Measurements from ENCODE around the gene PRMT3.
"Not testable (repeated sequence)": the region's sequence is repeated elsewhere in the genome, so short reads cannot be mapped to it uniquely, and the experiment has no call there.

Gene PRMT3

GRCh38 chr11:20363149-20363499 is 24.4 kb upstream of the PRMT3 start:
- Histone ChIP-seq H3K27ac (ENCODE audit: insufficient read depth, low read length, poor library complexity, severe bottlenecking) (peak overlapping the region; percentile 77), H3K4me3 (ENCODE audit: insufficient read depth, low read depth, low read length, poor library complexity, severe bottlenecking) (peak overlapping the region; percentile 71), H3K9me3 (ENCODE audit: control insufficient read depth, low read length) (no peaks in the 10 kb centered on the region), H3K27me3 (replicated peaks; ENCODE audit: control insufficient read depth, insufficient read depth, low read length, poor library complexity, severe bottlenecking) (no peaks in the 10 kb centered on the region), H3K4me1 (ENCODE audit: control insufficient read depth, insufficient read depth, low read length, poor library complexity, severe bottlenecking) (peaks cover 24% of the 10 kb centered on the region), H3K36me3 (ENCODE audit: control insufficient read depth, insufficient read depth, low read length) (no peaks in the 10 kb centered on the region)
- no peak for DNase-seq

DNA sequence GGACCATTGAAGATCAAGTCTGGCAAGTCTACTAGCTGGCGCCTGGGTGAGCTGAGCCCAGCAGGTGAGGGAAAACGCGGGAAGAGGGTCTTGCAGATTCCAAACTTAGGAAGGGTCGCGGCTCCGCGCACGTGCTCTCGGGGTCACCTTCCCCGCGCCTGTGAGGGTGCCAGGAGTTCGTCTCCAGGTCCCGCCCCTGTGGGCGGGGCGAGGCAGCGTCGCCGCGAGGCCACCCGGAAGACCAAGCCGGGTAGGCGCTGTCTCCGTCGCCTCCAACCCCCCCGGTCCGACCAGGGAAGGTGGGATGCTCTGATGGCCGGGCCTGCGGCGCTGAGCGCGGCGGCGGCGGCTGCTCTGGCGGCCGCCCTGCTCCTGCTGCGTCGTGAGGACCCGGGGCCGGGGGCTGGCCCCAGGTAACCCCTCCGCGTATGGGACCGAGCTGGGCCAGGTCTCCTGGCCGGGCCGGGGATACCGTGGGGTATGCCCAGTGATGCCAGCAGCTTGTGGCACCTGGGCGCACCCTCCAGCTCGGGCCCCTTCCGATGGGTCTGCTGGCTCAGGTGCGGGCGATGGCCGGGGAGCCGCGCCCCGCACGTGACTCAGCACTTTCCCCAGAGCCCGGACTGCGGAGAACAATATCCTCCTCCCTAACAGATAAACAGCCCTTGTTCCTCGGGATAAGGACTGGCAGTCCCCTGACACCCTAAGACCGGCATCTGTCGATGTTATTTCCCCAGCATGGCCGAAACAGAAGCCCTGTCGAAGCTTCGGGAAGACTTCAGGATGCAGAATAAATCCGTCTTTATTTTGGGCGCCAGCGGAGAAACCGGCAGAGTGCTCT is 23.8 kb upstream of the PRMT3 start, which contains the start of gene HTATIP2:
Gene HTATIP2, plus strand, starts transcription at position 215 of the 841 bp plus-strand sequence. Its CDS starts 524 bp downstream, at position 739.
- H3K4me1 ChIP-seq (ENCODE audit: control insufficient read depth, insufficient read depth, low read length, poor library complexity, severe bottlenecking): peaks cover 24% of the 10 kb centered on the region
- no peaks in the 10 kb centered on the region for H3K36me3 ChIP-seq (ENCODE audit: control insufficient read depth, insufficient read depth, low read length)
- H3K27ac ChIP-seq (ENCODE audit: insufficient read depth, low read length, poor library complexity, severe bottlenecking): peak within 1 kb of the TSS; percentile 77

DNA sequence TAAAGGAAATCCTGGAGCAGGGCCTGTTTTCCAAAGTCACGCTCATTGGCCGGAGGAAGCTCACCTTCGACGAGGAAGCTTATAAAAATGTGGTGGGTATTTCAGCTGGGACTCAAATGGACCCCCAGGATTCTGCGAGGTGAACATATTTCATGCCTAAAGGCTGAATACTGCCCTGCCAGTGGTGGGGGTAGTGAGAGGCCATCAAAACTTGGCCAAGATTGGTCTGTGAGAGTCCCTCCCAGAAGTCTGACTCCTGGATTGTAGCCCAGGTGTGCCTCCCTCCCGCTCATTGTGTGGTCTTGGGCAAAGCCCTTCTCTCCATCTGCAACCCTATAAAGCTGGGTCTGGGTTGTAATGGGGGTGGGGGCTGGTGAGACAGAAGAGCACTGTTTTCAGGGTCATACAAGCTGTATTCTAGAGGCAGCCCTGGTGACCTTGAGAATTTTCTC is 23.1 kb upstream of the PRMT3 start:
- no peaks in the 10 kb centered on the region for H3K9me3 ChIP-seq (ENCODE audit: control insufficient read depth, low read length)
- peak overlapping the region; percentile 77 for H3K27ac ChIP-seq (ENCODE audit: insufficient read depth, low read length, poor library complexity, severe bottlenecking)
- no peaks in the 10 kb centered on the region for H3K36me3 ChIP-seq (ENCODE audit: control insufficient read depth, insufficient read depth, low read length)
- peak overlapping the region; percentile 71 for H3K4me3 ChIP-seq (ENCODE audit: insufficient read depth, low read depth, low read length, poor library complexity, severe bottlenecking)
- no peaks in the 10 kb centered on the region for H3K27me3 ChIP-seq (replicated peaks; ENCODE audit: control insufficient read depth, insufficient read depth, low read length, poor library complexity, severe bottlenecking)
- DNase-seq: no peak
- H3K4me1 ChIP-seq (ENCODE audit: control insufficient read depth, insufficient read depth, low read length, poor library complexity, severe bottlenecking): peaks cover 24% of the 10 kb centered on the region

More for the DNA sequence above, 23.8 kb upstream of the PRMT3 start, which contains the start of gene HTATIP2:
- no peaks in the 10 kb centered on the region for H3K27me3 ChIP-seq (replicated peaks; ENCODE audit: control insufficient read depth, insufficient read depth, low read length, poor library complexity, severe bottlenecking)
- DNase-seq: peak; percentile 53 to 69 (median 59)
- no peaks in the 10 kb centered on the region for H3K9me3 ChIP-seq (ENCODE audit: control insufficient read depth, low read length)
- H3K4me3 ChIP-seq (ENCODE audit: insufficient read depth, low read depth, low read length, poor library complexity, severe bottlenecking): peak within 1 kb of the TSS; percentile 71

DNA sequence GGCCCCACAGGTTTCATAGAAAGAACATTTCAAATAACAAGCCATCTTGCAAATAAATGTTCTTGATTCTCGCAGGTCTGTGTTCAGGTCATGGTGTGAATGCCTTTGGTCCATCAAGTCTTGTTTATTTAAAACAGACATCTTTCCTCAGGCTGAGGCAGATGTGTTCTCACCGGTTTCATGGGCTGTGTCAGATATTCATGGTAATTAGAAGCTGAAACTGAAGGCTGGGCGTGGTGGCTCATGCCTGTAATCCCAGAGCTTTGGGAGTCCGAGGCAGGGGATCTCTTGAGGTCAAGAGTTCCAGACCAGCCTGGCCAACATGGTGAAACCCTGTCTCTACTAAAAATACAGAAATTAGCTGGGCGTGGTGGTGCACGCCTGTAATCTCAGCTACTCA is 22.1 kb upstream of the PRMT3 start:
- H3K27ac ChIP-seq (ENCODE audit: insufficient read depth, low read length, poor library complexity, severe bottlenecking); H3K27me3 ChIP-seq (replicated peaks; ENCODE audit: control insufficient read depth, insufficient read depth, low read length, poor library complexity, severe bottlenecking); H3K36me3 ChIP-seq (ENCODE audit: control insufficient read depth, insufficient read depth, low read length); H3K9me3 ChIP-seq (ENCODE audit: control insufficient read depth, low read length); H3K4me3 ChIP-seq (ENCODE audit: insufficient read depth, low read depth, low read length, poor library complexity, severe bottlenecking); DNase-seq: not testable (repeated sequence)
- H3K4me1 ChIP-seq (ENCODE audit: control insufficient read depth, insufficient read depth, low read length, poor library complexity, severe bottlenecking): peaks cover 24% of the 10 kb centered on the region

GRCh38 chr11:20367313-20367948 is 20.1 kb upstream of the PRMT3 start:
- H3K9me3 ChIP-seq (ENCODE audit: control insufficient read depth, low read length): no peaks in the 10 kb centered on the region
- H3K36me3 ChIP-seq (ENCODE audit: control insufficient read depth, insufficient read depth, low read length): no peaks in the 10 kb centered on the region
- H3K27ac ChIP-seq (ENCODE audit: insufficient read depth, low read length, poor library complexity, severe bottlenecking): no peak overlapping the region
- H3K4me3 ChIP-seq (ENCODE audit: insufficient read depth, low read depth, low read length, poor library complexity, severe bottlenecking): no peak overlapping the region
- no peaks in the 10 kb centered on the region for H3K27me3 ChIP-seq (replicated peaks; ENCODE audit: control insufficient read depth, insufficient read depth, low read length, poor library complexity, severe bottlenecking)
- H3K4me1 ChIP-seq (ENCODE audit: control insufficient read depth, insufficient read depth, low read length, poor library complexity, severe bottlenecking): peaks cover 22% of the 10 kb centered on the region
- DNase-seq: peak in 1 of 3 donors; percentile 16

DNA sequence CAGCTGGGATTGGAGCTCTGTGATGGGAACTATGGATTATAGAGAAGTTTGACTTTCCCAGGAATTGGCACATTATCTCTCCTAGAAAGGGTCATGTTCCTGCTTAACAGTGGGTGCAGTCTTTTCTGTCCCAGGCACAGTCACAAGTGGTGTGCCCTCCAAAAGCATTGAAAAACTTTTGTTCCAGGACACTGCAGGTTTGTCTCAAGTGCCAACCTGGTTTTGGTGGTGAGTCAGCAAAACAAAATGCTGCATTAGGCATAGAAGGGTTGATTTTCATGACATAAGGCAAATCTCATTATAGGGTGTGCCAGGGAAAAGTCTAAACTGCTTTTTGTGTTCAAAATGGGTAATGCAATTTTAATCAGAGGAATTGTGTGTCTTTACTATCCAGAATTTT is 19.1 kb upstream of the PRMT3 start:
- Histone ChIP-seq H3K36me3 (ENCODE audit: control insufficient read depth, insufficient read depth, low read length) (no peaks in the 10 kb centered on the region), H3K27ac (ENCODE audit: insufficient read depth, low read length, poor library complexity, severe bottlenecking) (no peak overlapping the region), H3K27me3 (replicated peaks; ENCODE audit: control insufficient read depth, insufficient read depth, low read length, poor library complexity, severe bottlenecking) (no peaks in the 10 kb centered on the region), H3K4me3 (ENCODE audit: insufficient read depth, low read depth, low read length, poor library complexity, severe bottlenecking) (no peak overlapping the region), H3K9me3 (ENCODE audit: control insufficient read depth, low read length) (no peaks in the 10 kb centered on the region), H3K4me1 (ENCODE audit: control insufficient read depth, insufficient read depth, low read length, poor library complexity, severe bottlenecking) (peaks cover 13% of the 10 kb centered on the region)
- DNase-seq: no peak

DNA sequence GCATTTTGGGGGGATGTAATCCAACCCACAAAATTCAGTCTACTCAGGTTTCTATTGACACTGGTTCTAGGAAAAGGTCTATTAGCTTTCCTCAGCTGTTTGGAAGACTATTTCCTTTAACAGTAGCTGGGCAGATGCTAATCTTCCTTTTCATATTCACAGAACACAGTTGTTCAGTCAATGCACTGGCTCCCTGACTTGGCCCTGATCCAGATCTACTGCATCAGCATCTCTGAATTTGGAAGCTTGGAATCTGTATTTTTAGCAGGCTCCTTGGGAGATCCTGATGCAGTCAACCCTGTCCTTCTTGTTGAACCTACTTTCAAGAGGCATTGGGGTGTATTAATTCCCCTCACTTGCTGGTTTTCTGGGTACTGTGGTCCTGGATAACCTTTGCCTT is 17.7 kb upstream of the PRMT3 start:
- Histone ChIP-seq H3K27ac (ENCODE audit: insufficient read depth, low read length, poor library complexity, severe bottlenecking) (no peak overlapping the region), H3K4me1 (ENCODE audit: control insufficient read depth, insufficient read depth, low read length, poor library complexity, severe bottlenecking) (peaks cover 4% of the 10 kb centered on the region), H3K9me3 (ENCODE audit: control insufficient read depth, low read length) (no peaks in the 10 kb centered on the region), H3K36me3 (ENCODE audit: control insufficient read depth, insufficient read depth, low read length) (no peaks in the 10 kb centered on the region), H3K27me3 (replicated peaks; ENCODE audit: control insufficient read depth, insufficient read depth, low read length, poor library complexity, severe bottlenecking) (no peaks in the 10 kb centered on the region), H3K4me3 (ENCODE audit: insufficient read depth, low read depth, low read length, poor library complexity, severe bottlenecking) (no peak overlapping the region)
- DNase-seq: no peak

DNA sequence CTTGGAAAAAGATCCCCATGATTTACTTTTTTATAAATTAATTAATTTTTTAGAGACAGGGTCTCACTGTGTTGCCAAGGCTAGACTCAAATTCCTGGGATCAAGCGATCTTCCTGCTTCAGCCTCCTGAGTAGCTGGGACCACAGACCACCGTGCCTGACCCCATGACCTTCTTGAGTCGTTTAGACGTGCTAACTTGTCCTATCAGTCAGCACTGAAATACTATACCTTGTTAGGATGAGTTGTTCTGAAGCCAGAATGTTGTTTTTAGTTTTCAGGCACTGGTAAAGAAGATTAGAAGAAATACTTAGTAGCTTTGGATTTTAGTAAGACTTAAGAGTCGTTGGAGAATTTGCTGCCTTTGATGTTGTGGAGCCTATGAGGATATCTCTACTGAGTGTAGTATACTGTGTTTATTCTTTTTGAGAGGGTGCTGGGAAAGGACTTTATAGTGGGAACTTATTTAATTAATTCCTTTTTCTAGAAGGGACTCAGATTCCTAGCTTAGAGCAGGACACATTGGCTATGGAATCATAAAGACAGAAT is 15.4 kb upstream of the PRMT3 start:
- H3K4me1 ChIP-seq (ENCODE audit: control insufficient read depth, insufficient read depth, low read length, poor library complexity, severe bottlenecking): no peaks in the 10 kb centered on the region
- no peak overlapping the region for H3K4me3 ChIP-seq (ENCODE audit: insufficient read depth, low read depth, low read length, poor library complexity, severe bottlenecking)
- H3K27ac ChIP-seq (ENCODE audit: insufficient read depth, low read length, poor library complexity, severe bottlenecking): no peak overlapping the region
- no peak for DNase-seq
- H3K9me3 ChIP-seq (ENCODE audit: control insufficient read depth, low read length): no peaks in the 10 kb centered on the region
- no peaks in the 10 kb centered on the region for H3K27me3 ChIP-seq (replicated peaks; ENCODE audit: control insufficient read depth, insufficient read depth, low read length, poor library complexity, severe bottlenecking)
- peaks cover 4% of the 10 kb centered on the region for H3K36me3 ChIP-seq (ENCODE audit: control insufficient read depth, insufficient read depth, low read length)

GRCh38 chr11:20373147-20373546 is 14.4 kb upstream of the PRMT3 start:
- Histone ChIP-seq H3K4me1 (ENCODE audit: control insufficient read depth, insufficient read depth, low read length, poor library complexity, severe bottlenecking) (no peaks in the 10 kb centered on the region), H3K4me3 (ENCODE audit: insufficient read depth, low read depth, low read length, poor library complexity, severe bottlenecking) (no peak overlapping the region), H3K9me3 (ENCODE audit: control insufficient read depth, low read length) (no peaks in the 10 kb centered on the region), H3K27me3 (replicated peaks; ENCODE audit: control insufficient read depth, insufficient read depth, low read length, poor library complexity, severe bottlenecking) (no peaks in the 10 kb centered on the region), H3K27ac (ENCODE audit: insufficient read depth, low read length, poor library complexity, severe bottlenecking) (no peak overlapping the region), H3K36me3 (ENCODE audit: control insufficient read depth, insufficient read depth, low read length) (peaks cover 12% of the 10 kb centered on the region)
- no peak for DNase-seq
